Stimulated activated CD8-positive, alpha-beta memory T cell treated with anti-CD3 and anti-CD28 coated beads, Interleukin-2, amount 100 ng/mL, for 1 hour (primary cell): ENCODE measurements around the gene ZNF217.
"Not testable (repeated sequence)": the region's sequence is repeated elsewhere in the genome, so short reads cannot be mapped to it uniquely, and the experiment has no call there.

Experiments
- DNase-seq, 2 donors: peaks; one replicate each; pipeline ENCODE4 v3.0.0-alpha.2; 2020; ENCODE audit warnings: low read depth in 2 of 2

The ZNF217 gene

GRCh38 chr20:53569005-53569404 lies 24.6 kb downstream of the ZNF217 start:
- DNase-seq, result no peak

GRCh38 chr20:53568351-53568750 lies 25.3 kb downstream of the ZNF217 start:
- DNase-seq, result no peak

GRCh38 chr20:53567379-53567917 lies 26.2 kb downstream of the ZNF217 start:
- no peak for DNase-seq

GRCh38 chr20:53566623-53567022 lies 27.0 kb downstream of the ZNF217 start:
- not testable (repeated sequence) for DNase-seq

- DNase-seq, result no peak
These were observed 28.4 kb downstream of the ZNF217 start for GRCh38 chr20:53565254-53565653.

- DNase-seq, result not testable (repeated sequence)
These were observed 31.4 kb downstream of the ZNF217 start for GRCh38 chr20:53562104-53562764.

- DNase-seq, result no peak
These were observed 32.1 kb downstream of the ZNF217 start for GRCh38 chr20:53561505-53561904.

- DNase-seq, result no peak
These were observed 33.8 kb downstream of the ZNF217 start for GRCh38 chr20:53559816-53560215.

- no peak for DNase-seq
These were observed 36.5 kb downstream of the ZNF217 start for GRCh38 chr20:53557130-53557529.

- no peak for DNase-seq
These were observed 37.3 kb downstream of the ZNF217 start for GRCh38 chr20:53556267-53556897.

GRCh38 chr20:53555816-53556215 lies 37.8 kb downstream of the ZNF217 start:
- DNase-seq, result no peak

GRCh38 chr20:53555081-53555480 lies 38.6 kb downstream of the ZNF217 start:
- no peak for DNase-seq

- DNase-seq, result not testable (repeated sequence)
These were observed 41.1 kb downstream of the ZNF217 start for GRCh38 chr20:53552572-53552893.

- DNase-seq, result not testable (repeated sequence)
These were observed 41.7 kb downstream of the ZNF217 start for GRCh38 chr20:53551719-53552571.

GRCh38 chr20:53550280-53551187 lies 43.1 kb downstream of the ZNF217 start:
- DNase-seq, result no peak

- DNase-seq, result no peak
These were observed 45.9 kb downstream of the ZNF217 start for GRCh38 chr20:53547664-53548239.

GRCh38 chr20:53539516-53539915 lies 54.1 kb downstream of the ZNF217 start:
- no peak for DNase-seq

GRCh38 chr20:53536382-53536781 lies 57.3 kb downstream of the ZNF217 start:
- DNase-seq, result not testable (repeated sequence)

GRCh38 chr20:53535878-53536277 lies 57.8 kb downstream of the ZNF217 start:
- DNase-seq, result no peak

- DNase-seq, result no peak
These were observed 59.6 kb downstream of the ZNF217 start for GRCh38 chr20:53534037-53534436.

- DNase-seq, result no peak
These were observed 60.1 kb downstream of the ZNF217 start for GRCh38 chr20:53533500-53533899.
